GM12865 (cell line): ENCODE results near the gene HPCA.

Experiments
- DNase-seq: peaks from one replicate; pipeline ENCODE4 v3.0.0; 2010; ENCODE audit warnings: low read depth
- H3K4me3 ChIP-seq: 2 replicates; pipeline ENCODE4 v1.5.1; 2011; ENCODE audit warnings: mild to moderate bottlenecking, low read depth, low read length, control low read depth
- TF ChIP-seq, protein P1 (sequence below): IDR thresholded peaks from 2 replicates; pipeline ENCODE4 v1.5.1; 2011; ENCODE audit warnings: low read length, control low read depth, low read depth, inconsistent platforms; ENCODE audit not compliant: insufficient read depth; ENCODE audit errors: missing control alignments

HPCA gene

DNA sequence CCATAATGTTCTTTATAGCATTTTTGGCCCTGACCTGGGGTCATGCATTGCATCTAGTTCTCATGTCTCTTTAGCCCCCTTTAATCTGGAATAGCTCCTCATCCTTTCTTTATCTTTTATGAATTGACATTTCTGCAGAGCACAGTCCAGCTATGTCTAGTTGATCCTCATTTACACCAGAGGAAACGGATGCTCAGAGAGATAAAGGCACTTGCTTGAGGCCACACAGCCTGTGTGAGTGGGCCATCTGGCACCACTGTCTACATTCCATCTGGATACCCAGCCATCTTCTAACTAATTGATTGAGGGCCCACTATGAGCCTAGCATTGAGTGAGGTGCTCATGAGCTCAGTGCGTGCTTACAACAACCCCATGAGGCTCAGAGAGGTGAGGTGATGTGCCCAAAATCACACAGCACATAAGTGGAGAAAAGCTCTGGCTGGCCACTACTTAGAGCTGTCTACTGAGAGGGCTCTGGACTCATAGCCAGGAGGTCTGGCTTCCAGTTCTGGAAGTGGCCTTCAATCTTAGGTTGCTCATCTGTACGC is 3.5 kb downstream of the HPCA start:
- H3K4me3 ChIP-seq = no peak overlapping the region
- DNase-seq = no peak
- TF ChIP-seq, protein P1, sequence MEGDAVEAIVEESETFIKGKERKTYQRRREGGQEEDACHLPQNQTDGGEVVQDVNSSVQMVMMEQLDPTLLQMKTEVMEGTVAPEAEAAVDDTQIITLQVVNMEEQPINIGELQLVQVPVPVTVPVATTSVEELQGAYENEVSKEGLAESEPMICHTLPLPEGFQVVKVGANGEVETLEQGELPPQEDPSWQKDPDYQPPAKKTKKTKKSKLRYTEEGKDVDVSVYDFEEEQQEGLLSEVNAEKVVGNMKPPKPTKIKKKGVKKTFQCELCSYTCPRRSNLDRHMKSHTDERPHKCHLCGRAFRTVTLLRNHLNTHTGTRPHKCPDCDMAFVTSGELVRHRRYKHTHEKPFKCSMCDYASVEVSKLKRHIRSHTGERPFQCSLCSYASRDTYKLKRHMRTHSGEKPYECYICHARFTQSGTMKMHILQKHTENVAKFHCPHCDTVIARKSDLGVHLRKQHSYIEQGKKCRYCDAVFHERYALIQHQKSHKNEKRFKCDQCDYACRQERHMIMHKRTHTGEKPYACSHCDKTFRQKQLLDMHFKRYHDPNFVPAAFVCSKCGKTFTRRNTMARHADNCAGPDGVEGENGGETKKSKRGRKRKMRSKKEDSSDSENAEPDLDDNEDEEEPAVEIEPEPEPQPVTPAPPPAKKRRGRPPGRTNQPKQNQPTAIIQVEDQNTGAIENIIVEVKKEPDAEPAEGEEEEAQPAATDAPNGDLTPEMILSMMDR = no peak

DNA sequence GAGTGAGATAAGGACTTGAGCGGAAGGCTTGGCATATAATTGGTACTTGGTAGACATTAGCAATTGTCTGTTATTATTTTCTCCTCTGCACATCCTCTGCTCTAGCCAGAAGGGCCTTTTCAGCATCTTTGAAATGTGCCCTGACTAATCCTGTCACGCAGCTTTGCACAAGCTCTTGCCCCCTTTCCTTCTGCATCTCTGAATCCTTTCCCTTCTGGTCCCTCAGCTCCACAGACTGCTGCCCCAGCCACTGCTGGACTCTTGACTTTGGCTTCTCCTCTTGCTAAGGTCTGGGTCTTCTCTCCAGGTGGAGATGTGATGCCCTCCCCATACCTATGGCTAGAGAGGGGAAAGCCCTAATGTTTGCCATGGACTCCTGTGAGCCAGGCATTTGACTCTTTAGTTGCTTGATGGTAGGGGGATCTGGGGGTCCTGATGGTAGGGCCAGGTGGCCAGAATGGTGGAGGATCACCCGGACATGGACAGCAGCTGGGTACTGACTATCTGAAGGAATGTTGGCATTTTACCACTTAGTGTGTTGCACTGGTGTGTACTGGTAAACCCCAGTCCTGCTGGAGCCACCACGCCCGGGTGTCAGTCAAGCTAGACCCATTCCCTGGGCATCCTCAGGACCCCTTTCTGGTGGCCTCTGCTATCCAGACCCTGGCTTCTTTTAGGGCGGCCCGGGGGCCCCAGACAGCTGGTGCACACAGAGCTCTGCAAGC is 4.4 kb downstream of the HPCA start:
- no peak overlapping the region for H3K4me3 ChIP-seq
- no peak for DNase-seq
- TF ChIP-seq, protein P1 = no peak

- no peak for DNase-seq
- H3K4me3 ChIP-seq = no peak overlapping the region
- TF ChIP-seq, protein P1 = no peak
These were observed 4.9 kb downstream of the HPCA start for GRCh38 chr1:32891241-32891570.

DNA sequence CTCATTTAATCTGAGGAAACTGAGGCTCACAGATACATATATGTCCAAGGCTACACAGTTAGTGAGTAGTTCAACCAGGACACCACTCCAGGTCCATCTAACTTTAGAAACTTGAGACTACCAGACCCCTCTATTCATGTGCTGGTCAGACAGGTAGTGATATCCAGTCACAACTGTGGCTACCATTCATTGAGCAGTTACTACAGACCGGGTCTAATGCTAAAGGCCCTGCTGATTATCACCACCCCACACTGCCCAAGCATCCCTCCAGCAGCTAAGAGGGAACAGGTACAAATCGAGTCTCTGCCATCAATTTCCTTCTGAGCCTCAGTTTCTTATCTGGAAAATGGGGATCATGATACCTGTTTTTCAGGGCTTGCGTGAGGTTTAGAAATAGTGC is 5.3 kb downstream of the HPCA start:
- TF ChIP-seq, protein P1 = no peak
- H3K4me3 ChIP-seq = no peak overlapping the region
- DNase-seq = no peak

DNA sequence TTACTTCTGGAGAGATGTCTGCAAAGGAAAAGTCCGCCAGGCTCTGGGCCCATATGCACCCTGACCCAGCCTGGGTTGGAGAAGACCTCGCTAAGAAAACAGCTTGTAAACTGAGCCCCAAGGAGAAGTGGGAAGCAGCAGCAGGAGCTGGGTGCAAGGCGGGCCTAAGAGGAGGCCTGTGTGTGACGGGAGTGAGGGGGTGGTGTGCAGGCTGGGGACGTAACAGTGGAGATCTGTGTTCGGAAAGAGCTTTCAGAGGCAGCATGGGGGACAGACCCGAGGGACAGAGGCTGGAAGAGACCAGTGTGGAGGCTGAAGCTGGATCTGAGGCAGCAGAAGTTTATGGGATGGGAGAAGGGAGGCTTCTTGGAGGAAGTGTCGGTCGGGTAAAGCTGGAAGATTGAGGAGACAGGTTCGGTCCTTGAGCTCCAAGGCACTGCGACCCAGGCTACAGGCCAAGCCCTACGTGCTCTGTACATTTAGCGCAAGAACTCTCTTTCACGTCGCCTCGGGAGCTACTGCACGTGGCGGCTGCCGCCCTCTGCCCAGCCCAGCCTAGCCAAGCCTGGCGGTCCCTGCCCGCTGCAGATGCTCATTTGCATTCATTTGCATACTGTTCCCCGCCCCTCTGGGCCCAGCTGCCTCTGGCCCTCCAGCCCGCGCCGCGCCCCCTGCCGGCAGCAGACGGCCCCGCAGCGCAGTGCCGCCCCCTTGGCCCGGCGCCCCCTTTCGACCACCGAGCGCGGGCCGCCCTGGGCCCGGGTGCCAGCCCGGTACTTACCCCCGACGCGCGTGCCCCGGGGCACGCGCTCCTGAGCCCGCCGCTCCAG is 6.3 kb downstream of the HPCA start:
- peak; percentile 41 for DNase-seq
- no peak overlapping the region for H3K4me3 ChIP-seq
- TF ChIP-seq, protein P1 = peak; percentile 55

DNA sequence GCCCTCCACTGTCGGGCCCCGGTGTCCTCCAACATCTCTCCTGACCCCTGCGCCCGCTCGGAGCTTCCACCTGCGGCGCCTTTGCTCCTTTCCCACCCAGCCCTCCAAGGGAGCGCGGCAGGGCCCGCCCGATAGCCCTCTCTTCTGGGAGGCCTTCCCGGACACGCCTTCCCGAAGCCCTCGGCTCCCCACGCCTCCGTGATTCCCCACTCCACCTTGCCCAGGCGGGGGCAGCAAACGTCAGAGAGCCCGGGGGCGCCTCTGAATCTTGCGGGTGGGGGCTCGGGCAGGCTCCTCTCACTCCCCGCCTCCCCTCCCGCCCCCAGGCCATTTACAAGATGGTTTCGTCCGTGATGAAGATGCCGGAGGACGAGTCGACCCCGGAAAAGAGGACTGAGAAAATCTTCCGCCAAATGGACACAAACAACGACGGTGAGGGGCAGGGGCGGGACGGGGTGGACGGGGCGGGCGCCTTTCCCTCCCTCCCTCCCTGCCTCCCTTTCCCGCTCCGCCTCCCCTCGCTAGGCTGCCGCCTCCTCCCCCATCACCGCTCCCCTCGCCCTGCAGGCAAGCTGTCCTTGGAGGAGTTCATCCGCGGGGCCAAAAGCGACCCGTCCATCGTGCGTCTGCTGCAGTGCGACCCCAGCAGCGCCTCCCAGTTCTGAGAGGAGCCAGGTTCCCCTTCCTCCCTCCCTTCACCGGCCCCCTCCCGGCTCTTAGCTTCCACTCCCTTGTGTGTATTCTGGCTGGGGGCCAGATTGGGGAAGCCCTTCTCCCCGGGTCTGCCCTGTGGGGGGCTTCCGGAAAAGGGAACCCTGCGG is 7.1 kb downstream of the HPCA start:
- TF ChIP-seq, protein P1 = no peak
- H3K4me3 ChIP-seq = no peak overlapping the region; the same call in 1 of the 2 replicates
- no peak for DNase-seq
